IPS DF 19.7 (cell line): ENCODE results near the gene BRWD1.

Source experiments
- DNase-seq: peaks from one replicate; pipeline ENCODE4 v3.0.0-alpha.2; 2013; ENCODE audit warnings: low read depth, low spot score

The BRWD1 gene

GRCh38 chr21:39313571-39314142 lies at the start of gene BRWD1:
TSS of gene BRWD1 (minus strand) at chr21:39313632. CDS start at chr21:39313491, 141 bp downstream.
- peak; percentile 30 for DNase-seq

- DNase-seq: no peak
These were observed 49.3 kb upstream of the BRWD1 start for GRCh38 chr21:39362733-39363132.

- DNase-seq: no peak
These were observed 46.0 kb upstream of the BRWD1 start for GRCh38 chr21:39359382-39359781.

GRCh38 chr21:39353295-39353694 lies 39.9 kb upstream of the BRWD1 start:
- no peak for DNase-seq

- DNase-seq: no peak
These were observed 36.9 kb upstream of the BRWD1 start for GRCh38 chr21:39350094-39351005.

- peak; percentile 83 for DNase-seq
These were observed 36.0 kb upstream of the BRWD1 start for GRCh38 chr21:39349211-39350093.

- no peak for DNase-seq
These were observed 35.2 kb upstream of the BRWD1 start, which contains the start of gene HMGN1 for GRCh38 chr21:39348355-39349210. TSS of gene HMGN1 (minus strand) at chr21:39349088. CDS start at chr21:39348917, 171 bp downstream.

GRCh38 chr21:39348040-39348354 lies 34.6 kb upstream of the BRWD1 start:
- DNase-seq: no peak

GRCh38 chr21:39347537-39347936 lies 34.1 kb upstream of the BRWD1 start:
- no peak for DNase-seq

- DNase-seq: no peak
These were observed 33.4 kb upstream of the BRWD1 start for GRCh38 chr21:39346671-39347331.

- no peak for DNase-seq
These were observed 32.8 kb upstream of the BRWD1 start for GRCh38 chr21:39346206-39346605.

GRCh38 chr21:39345440-39345839 lies 32.0 kb upstream of the BRWD1 start:
- DNase-seq: no peak

- no peak for DNase-seq
These were observed 31.4 kb upstream of the BRWD1 start for GRCh38 chr21:39344848-39345247.

GRCh38 chr21:39341249-39341923 lies 28.0 kb upstream of the BRWD1 start:
- no peak for DNase-seq

- DNase-seq: no peak
These were observed 27.3 kb upstream of the BRWD1 start for GRCh38 chr21:39340687-39341086.

GRCh38 chr21:39339231-39339630 lies 25.8 kb upstream of the BRWD1 start:
- no peak for DNase-seq

GRCh38 chr21:39336457-39337008 lies 23.1 kb upstream of the BRWD1 start:
- no peak for DNase-seq

GRCh38 chr21:39334611-39335010 lies 21.2 kb upstream of the BRWD1 start:
- DNase-seq: no peak

- DNase-seq: no peak
These were observed 18.7 kb upstream of the BRWD1 start for GRCh38 chr21:39332175-39332574.

GRCh38 chr21:39330001-39330400 lies 16.6 kb upstream of the BRWD1 start:
- no peak for DNase-seq
